SK-N-MC (cell line): ENCODE measurements around the gene ENTPD1.

ENCODE experiments used
- EZH2 ChIP-seq: fragments of 200-600 bp; sonication (generic); IDR thresholded peaks from one replicate; pipeline ENCODE4 v1.6.1; 2017; ENCODE audit warnings: antibody characterized with exemption
- POLR2AphosphoS5 ChIP-seq: IDR thresholded peaks from 2 replicates; pipeline ENCODE4 v1.6.1; 2012; ENCODE audit warnings: mild to moderate bottlenecking, low read depth, low read length, borderline replicate concordance

DNA sequence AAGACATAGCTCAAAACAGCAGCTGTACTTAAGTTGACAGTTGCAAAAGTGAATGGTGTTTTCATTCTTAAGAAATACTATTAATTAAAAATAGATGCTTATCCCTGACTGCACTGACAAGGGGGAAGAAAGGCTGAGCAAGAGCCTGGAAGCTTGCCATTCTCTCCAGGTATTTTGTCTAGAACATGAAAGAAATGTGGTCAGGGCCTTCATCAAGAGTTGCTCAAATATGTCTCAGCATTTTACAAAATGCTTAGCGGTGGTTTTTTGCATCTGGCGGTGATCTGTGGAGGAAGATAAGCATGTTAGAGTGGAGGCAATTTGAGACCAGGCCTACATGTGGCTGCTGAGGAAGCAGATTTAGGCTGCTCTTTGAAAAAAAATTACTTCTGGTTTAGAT is 105.4 kb downstream of the ENTPD1 start:
- no peak for TF ChIP-seq POLR2AphosphoS5
- no peak for TF ChIP-seq EZH2
